ENCODE measurements around the gene PEX11B. TPM values are rescaled to one million over a fixed set of nuclear protein-coding genes. Genes with fewer than 3 reads are reported as not detected.
"Not testable (repeated sequence)": the region's sequence is repeated elsewhere in the genome, so short reads cannot be mapped to it uniquely, and the experiment has no call there.

Gene PEX11B
- total RNA-seq, 1 experiment from 2014 or later, result 13.7 TPM

- peak overlapping the region; percentile 63 for H4K5ac ChIP-seq (ENCODE audit: insufficient read length, low read depth, low read length)
- not testable (repeated sequence) for H2BK20ac ChIP-seq (ENCODE audit: low read depth, low read length, poor library complexity, severe bottlenecking); H2BK120ac ChIP-seq (ENCODE audit: low read depth, low read length, poor library complexity, severe bottlenecking); H3K27ac ChIP-seq (ENCODE audit: insufficient read length, low read depth, low read length); DNase-seq; H3K9me3 Mint-ChIP-seq; H3K18ac ChIP-seq (ENCODE audit: insufficient read length, low read depth, low read length); H3K4me2 ChIP-seq (ENCODE audit: insufficient read depth, insufficient read length, low read length); H3K79me2 ChIP-seq (ENCODE audit: insufficient read depth, low read length); H3K23ac ChIP-seq (ENCODE audit: insufficient read length, low read depth, low read length); H3K9me3 ChIP-seq (ENCODE audit: control insufficient read depth, low read depth, low read length); H3K56ac ChIP-seq (ENCODE audit: insufficient read length, low read depth, low read length); H2AFZ ChIP-seq (ENCODE audit: low read length); H3K23me2 ChIP-seq (ENCODE audit: insufficient read length, low read depth, low read length, poor library complexity, severe bottlenecking); H3T11ph ChIP-seq (ENCODE audit: low read length); H3K36me3 Mint-ChIP-seq (ENCODE audit: insufficient read depth in 1 of 3, low read depth in 3 of 3); H4K91ac ChIP-seq (ENCODE audit: insufficient read length, low read depth, low read length); H4K8ac ChIP-seq (replicated peaks; ENCODE audit: insufficient read length, low read depth, low read length); H3K27me3 ChIP-seq (ENCODE audit: insufficient read depth, low read length); H3K79me1 ChIP-seq (ENCODE audit: insufficient read depth, low read depth, low read length, poor library complexity, severe bottlenecking); H3K27me3 Mint-ChIP-seq (ENCODE audit: low read depth); H4K20me1 ChIP-seq (ENCODE audit: control insufficient read depth, insufficient read depth, insufficient read length); H2BK15ac ChIP-seq (ENCODE audit: low read depth, low read length); H2AK5ac ChIP-seq (ENCODE audit: insufficient read length, low read length); H3K4me1 ChIP-seq (ENCODE audit: insufficient read depth, low read length); H3K14ac ChIP-seq (ENCODE audit: insufficient read depth, low read length); H3K9ac ChIP-seq (ENCODE audit: extremely low read depth, insufficient read length, low read length); H2BK12ac ChIP-seq (ENCODE audit: insufficient read length, low read depth, low read length); H2BK5ac ChIP-seq (ENCODE audit: insufficient read length, low read length); H3K4ac ChIP-seq (ENCODE audit: low read depth, low read length)
- peak overlapping the region in 1 of 2 experiments; percentile 23; a peak in 2 of 5 replicates for H3K4me3 Mint-ChIP-seq
- no CpG with 5 or more reads among the region's 9 CpGs for WGBS (ENCODE audit: extremely low coverage, insufficient read length, low lambda C conversion rate)
- peak overlapping the region; percentile 65 to 92 (median 90); a peak in 5 of 7 replicates for H3K27ac Mint-ChIP-seq
- peaks cover 23 to 31% of the 10 kb centered on the region in 2 experiments for H3K4me1 Mint-ChIP-seq
- TF ChIP-seq CTCF (conservative IDR thresholded peaks at IDR 0.05), result peak; percentile 28; the same call in 1 of the 3 replicates
Observed at GRCh38 chr1:145932522-145933009, 14.0 kb upstream of the PEX11B start.

Data from H9 (cell line).